MM.1S (cell line): Measurements from ENCODE around the gene HNF1A.

Source experiments
- EZH2 ChIP-seq: fragments of 300-600 bp; sonication (generic); optimal IDR thresholded peaks from 2 replicates; pipeline ENCODE3; 2017; ENCODE audit warnings: low read depth, mild to moderate bottlenecking, antibody characterized with exemption, low read length, mixed read lengths
- EZH2phosphoT487 ChIP-seq: fragments of 300-600 bp; sonication (generic); IDR thresholded peaks from 2 replicates; pipeline ENCODE4 v1.6.1; 2018; ENCODE audit warnings: antibody characterized with exemption, low read length
- TF ChIP-seq, protein P1 (sequence below): fragments of 300-600 bp; sonication (generic); IDR thresholded peaks from 2 replicates; pipeline ENCODE4 v1.5.1; 2016; ENCODE audit warnings: antibody characterized with exemption, low read length, mixed read lengths

DNA sequence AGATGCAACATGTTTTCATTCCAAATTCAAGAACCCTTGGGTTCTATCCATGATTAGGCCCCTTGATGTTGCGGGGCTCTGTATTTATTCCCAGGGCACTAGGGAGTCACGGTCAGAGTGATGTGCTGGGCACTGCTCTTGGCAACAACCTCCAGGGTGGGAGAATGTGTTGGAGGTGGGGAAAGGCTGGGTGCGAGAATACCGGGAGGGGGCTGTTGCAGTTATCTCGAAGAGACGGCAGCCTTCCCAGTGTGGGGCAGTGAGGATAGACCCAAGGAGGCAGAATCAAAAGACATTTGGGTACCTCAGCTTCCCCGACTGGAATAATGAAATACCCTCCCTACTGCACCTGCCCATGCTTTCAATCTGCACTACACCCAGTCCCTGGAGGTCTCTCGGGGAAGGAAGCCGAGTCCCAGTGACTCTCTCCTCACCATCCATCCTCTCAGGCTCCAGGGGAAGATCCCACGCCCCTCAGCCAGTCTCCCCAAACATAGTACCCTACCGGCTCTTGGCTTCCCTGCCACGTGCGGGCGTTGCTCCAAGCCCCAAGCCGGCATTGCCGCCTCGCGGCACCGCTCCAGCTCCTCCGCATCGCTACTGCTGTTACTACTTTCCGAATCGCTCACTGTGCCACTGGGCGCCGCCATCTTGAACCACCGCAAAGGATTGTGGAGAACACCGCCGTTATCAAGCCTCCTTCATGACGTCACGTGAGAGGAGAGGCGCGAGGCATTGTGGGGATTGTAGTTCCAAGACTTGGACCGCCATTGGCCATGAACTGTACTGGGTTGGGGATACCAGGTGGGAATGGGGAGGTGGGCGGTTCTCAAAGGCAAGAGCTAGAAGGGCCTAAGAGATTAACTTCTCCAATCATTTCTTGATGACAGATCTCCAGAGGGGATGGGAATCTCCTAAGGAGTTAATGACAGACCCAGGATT, 37.8 kb downstream of the HNF1A start, which contains the start of gene C12orf43:
- TF ChIP-seq, protein P1, sequence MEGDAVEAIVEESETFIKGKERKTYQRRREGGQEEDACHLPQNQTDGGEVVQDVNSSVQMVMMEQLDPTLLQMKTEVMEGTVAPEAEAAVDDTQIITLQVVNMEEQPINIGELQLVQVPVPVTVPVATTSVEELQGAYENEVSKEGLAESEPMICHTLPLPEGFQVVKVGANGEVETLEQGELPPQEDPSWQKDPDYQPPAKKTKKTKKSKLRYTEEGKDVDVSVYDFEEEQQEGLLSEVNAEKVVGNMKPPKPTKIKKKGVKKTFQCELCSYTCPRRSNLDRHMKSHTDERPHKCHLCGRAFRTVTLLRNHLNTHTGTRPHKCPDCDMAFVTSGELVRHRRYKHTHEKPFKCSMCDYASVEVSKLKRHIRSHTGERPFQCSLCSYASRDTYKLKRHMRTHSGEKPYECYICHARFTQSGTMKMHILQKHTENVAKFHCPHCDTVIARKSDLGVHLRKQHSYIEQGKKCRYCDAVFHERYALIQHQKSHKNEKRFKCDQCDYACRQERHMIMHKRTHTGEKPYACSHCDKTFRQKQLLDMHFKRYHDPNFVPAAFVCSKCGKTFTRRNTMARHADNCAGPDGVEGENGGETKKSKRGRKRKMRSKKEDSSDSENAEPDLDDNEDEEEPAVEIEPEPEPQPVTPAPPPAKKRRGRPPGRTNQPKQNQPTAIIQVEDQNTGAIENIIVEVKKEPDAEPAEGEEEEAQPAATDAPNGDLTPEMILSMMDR: no peak
- TF ChIP-seq EZH2 (no peak), EZH2phosphoT487 (no peak)
